ENCODE data around the gene CDC42SE2.
"Not testable (repeated sequence)": the region's sequence is repeated elsewhere in the genome, so short reads cannot be mapped to it uniquely, and the experiment has no call there.

CDC42SE2 gene

DNA sequence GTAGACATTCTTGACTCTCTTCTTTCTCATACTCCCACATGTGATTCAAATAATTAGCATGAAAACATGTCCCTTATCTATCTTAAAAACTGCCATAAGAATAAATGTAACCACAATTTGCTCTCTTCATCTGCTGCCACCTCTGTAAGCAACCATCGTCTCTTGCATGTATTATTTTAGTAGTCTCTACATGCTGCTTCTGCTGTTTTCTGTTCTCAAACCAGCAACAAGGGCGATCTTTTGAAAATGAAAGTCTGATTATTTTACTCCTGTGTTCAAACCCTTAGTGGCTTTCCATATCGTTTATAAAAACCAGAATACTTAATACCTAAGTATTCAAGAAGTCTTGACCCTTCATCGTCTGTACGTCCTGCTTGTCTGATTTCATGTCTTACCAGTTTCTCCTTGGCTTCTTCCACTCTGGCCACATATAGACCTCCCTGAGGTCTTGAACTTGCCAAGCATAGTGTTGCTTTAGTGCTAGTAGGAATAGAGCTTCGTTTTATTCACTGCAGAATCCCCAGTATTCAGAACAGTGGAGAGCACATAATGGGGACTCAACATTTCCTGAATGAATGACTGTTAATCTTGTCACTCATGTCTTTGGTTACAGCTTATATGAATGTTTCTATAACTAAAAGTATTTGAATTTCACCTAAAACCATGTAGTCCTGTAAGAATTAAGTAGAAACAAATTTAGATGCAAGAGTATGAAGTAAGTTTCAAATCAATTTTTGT lies 10.6 kb downstream of the CDC42SE2 start:
- no peak overlapping the region for H3K4me3 ChIP-seq (ENCODE audit: low read length)
- no peak for DNase-seq (ENCODE audit: low read depth)
- TF ChIP-seq, protein P1, sequence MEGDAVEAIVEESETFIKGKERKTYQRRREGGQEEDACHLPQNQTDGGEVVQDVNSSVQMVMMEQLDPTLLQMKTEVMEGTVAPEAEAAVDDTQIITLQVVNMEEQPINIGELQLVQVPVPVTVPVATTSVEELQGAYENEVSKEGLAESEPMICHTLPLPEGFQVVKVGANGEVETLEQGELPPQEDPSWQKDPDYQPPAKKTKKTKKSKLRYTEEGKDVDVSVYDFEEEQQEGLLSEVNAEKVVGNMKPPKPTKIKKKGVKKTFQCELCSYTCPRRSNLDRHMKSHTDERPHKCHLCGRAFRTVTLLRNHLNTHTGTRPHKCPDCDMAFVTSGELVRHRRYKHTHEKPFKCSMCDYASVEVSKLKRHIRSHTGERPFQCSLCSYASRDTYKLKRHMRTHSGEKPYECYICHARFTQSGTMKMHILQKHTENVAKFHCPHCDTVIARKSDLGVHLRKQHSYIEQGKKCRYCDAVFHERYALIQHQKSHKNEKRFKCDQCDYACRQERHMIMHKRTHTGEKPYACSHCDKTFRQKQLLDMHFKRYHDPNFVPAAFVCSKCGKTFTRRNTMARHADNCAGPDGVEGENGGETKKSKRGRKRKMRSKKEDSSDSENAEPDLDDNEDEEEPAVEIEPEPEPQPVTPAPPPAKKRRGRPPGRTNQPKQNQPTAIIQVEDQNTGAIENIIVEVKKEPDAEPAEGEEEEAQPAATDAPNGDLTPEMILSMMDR (IDR thresholded peaks at IDR 0.05; ENCODE audit: insufficient read depth, low read depth, low read length, missing control alignments): no peak

DNA sequence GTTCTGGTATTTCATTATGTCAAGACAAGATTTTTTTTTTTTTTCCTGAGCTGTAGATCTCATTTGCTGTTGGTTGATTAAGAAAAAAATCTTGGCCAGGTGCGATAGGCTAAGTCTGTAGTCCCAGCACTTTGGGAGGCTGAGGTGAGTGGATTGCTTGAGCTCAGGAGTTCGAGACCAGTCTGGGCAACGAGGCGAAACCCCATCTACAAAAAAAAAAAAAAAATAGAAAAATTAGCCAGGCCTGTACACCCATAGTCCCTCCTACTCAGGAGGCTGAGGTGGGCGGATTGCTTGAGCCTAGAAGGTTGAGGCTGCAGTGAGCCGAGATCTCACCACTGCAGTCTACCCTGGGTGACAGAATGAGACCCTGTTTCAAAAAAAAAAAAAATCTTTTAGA lies 12.2 kb downstream of the CDC42SE2 start:
- TF ChIP-seq, protein P1 (IDR thresholded peaks at IDR 0.05; ENCODE audit: insufficient read depth, low read depth, low read length, missing control alignments): no peak
- H3K4me3 ChIP-seq (ENCODE audit: low read length): no peak overlapping the region
- DNase-seq (ENCODE audit: low read depth): no peak

DNA sequence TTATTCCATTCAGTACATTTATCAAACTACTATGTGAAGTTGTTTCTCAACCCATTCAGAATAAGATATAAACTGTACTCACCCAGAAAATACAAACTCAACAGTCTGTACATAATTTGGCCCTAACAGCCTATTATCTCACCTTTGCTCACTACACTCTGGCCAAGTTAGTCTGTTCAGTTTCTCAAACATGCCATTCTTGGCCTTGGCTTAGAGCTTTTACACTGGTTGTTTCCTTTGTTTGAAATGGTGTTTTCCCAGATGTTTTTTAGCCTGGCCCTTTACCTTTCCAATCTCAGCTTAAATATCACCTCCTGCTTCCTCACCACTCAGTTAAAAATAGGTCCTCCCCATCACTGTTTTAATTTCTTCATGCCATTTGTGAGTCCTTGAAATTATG lies 13.6 kb downstream of the CDC42SE2 start:
- TF ChIP-seq, protein P1 (IDR thresholded peaks at IDR 0.05; ENCODE audit: insufficient read depth, low read depth, low read length, missing control alignments): no peak
- H3K4me3 ChIP-seq (ENCODE audit: low read length): no peak overlapping the region
- no peak for DNase-seq (ENCODE audit: low read depth)

DNA sequence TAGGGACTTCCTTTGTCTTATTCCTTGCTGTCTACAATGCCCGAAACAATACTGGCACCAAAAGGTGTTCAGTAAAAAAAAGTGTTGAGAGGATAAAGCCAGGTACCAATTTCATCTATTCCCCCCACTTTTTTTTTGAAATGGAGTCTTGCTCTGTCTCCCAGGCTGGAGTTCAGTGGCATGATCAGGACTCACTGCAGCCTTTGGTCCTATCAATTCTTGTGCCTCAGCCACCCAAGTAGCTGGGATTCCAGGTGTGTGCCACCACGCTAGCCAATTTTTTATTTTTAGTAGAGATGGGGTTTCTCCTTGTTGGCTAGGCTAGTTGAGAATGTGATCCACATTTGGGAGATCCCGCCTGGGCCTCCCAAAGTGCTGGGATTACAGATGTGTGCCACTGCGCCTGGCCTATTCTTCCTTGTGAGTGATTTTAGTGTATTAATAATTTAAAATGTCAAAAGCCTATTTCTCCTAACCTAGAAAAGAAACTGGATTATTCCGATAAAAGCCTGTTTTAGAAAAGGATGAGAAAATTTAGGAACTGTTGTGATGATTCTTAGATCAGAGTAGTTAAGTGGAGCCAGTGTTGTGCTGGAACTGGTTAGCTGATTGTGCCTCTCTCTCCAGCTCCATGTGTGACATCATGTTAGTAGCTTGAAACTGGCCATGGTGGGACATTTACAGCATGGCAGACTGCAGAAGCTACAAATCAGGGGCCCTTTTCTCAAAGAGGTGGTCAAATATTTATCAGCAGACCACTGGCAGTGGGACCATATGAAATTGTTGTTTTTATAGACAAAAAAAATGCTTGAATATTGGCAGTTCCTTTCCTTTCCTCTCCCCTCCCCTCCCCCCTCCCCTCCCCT lies 14.3 kb downstream of the CDC42SE2 start:
- peak; percentile 25 for DNase-seq (ENCODE audit: low read depth)
- TF ChIP-seq, protein P1 (IDR thresholded peaks at IDR 0.05; ENCODE audit: insufficient read depth, low read depth, low read length, missing control alignments): no peak
- no peak overlapping the region for H3K4me3 ChIP-seq (ENCODE audit: low read length)

DNA sequence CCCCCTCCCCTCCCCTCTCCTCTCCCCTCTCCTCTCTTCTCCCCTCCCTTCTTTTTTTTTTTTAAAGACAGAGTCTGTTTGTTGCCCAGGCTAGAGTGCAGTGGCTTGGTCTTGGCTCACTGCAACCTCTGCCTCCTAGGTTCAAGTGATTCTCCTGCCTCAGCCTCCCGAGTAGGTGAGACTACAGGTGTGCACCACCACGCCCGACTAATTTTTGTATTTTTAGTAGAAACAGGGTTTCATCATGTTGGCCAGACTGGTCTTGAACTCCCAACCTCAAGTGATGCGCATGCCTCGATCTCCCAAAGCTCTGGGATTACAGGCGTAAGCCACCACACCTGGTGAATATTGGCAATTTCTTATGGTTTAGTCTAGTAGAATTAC lies 14.9 kb downstream of the CDC42SE2 start:
- not testable (repeated sequence) for H3K4me3 ChIP-seq (ENCODE audit: low read length); DNase-seq (ENCODE audit: low read depth)

DNA sequence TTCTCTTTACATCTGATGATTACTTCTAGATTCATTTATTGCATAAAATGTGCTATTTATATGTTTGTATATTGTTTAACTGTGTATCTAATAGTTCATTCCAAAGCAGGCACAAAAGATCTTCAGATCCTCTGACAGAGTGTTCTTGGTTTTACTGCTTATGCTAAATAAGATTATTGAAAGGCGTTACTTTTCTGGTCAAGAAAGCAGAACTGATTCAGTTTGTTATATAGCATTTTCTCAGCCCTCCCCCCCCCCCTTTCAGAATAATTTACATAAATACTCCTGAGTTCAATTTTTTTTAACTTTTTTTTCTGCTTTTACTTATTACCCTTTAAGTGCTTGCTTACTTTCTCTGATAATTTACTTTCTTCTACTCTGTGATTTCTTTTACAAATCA lies 15.4 kb downstream of the CDC42SE2 start:
- H3K4me3 ChIP-seq (ENCODE audit: low read length): no peak overlapping the region
- TF ChIP-seq, protein P1 (IDR thresholded peaks at IDR 0.05; ENCODE audit: insufficient read depth, low read depth, low read length, missing control alignments): no peak
- no peak for DNase-seq (ENCODE audit: low read depth)

DNA sequence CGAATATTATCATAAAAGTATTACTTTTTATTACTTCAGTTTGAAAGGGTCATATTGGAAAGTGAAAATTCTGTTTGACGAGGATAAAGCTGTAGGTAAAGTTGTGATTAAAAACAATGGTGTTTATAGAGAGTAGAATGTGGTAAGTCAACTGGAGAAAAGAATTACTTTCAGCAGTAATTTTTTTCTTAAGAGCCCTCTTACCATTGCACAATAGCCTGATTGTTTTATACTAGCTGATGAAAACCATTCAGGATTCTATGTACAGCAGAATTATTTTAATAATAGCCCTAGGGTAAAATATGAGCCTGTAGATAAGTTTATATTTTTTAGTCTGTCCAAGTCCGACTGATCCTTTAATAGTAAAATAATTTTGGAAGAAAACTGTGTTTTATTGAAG lies 16.6 kb downstream of the CDC42SE2 start:
- H3K4me3 ChIP-seq (ENCODE audit: low read length): no peak overlapping the region
- TF ChIP-seq, protein P1 (IDR thresholded peaks at IDR 0.05; ENCODE audit: insufficient read depth, low read depth, low read length, missing control alignments): no peak
- DNase-seq (ENCODE audit: low read depth): peak; percentile 32
